Renal cortex interstitium (tissue), 15 donors: Measurements from ENCODE around the gene IFIT1. TPM values are rescaled to one million over a fixed set of nuclear protein-coding genes. Genes with fewer than 3 reads are reported as not detected.
A peak's percentile ranks its signal among the peaks of the same experiment; 100 is the strongest.
"Not testable (repeated sequence)": the region's sequence is repeated elsewhere in the genome, so short reads cannot be mapped to it uniquely, and the experiment has no call there.

ENCODE experiments used
- DNase-seq, 11 donors: peaks; one replicate each; pipeline ENCODE4 v3.0.0-alpha.2; 2013; ENCODE audit warnings: low read depth in 9 of 11, low spot score in 4 of 11; ENCODE audit errors: extremely low read depth in 1 of 11
- long read RNA-seq, 16 experiments: transcript quantifications; one replicate each; lab custom pipeline, GENCODE V29; 2026
- polyA plus RNA-seq, 3 donors: library from polyadenylated mRNA; unstranded; fragments of 120-200 nt; gene quantifications; one replicate each; pipeline ENCODE4 v1.2.1, GENCODE V29; 2013; ENCODE audit not compliant: insufficient read length in 3 of 3

The IFIT1 gene
- 10 to 100 TPM; 13.9 to 23.7 (median 21.4) TPM for polyA plus RNA-seq
- long read RNA-seq, donor 1, transcript IFIT1-201 (2 exons, 1,880 nt), result major isoform, 5 of 5 reads
- long read RNA-seq, donor 1, partial matches to known transcripts, result 0 of 5 reads
- long read RNA-seq, donor 1, other reads (novel, unspliced or antisense), result 0 of 5 reads
- long read RNA-seq, donor 2, transcript IFIT1-201 (2 exons, 1,880 nt), result major isoform, 6 of 6 reads
- long read RNA-seq, donor 2, partial matches to known transcripts, result 0 of 6 reads
- long read RNA-seq, donor 2, other reads (novel, unspliced or antisense), result 0 of 6 reads
- long read RNA-seq, donor 3, transcript IFIT1-201 (2 exons, 1,880 nt), result major isoform, 21 of 21 reads
- long read RNA-seq, donor 3, partial matches to known transcripts, result 0 of 21 reads
- long read RNA-seq, donor 3, other reads (novel, unspliced or antisense), result 0 of 21 reads
- long read RNA-seq, donor 4, partial matches to known transcripts, result 0 of 4 reads
- long read RNA-seq, donor 4, other reads (novel, unspliced or antisense), result 0 of 4 reads
- long read RNA-seq, donor 5, result 0 reads
- long read RNA-seq, donor 6, transcript IFIT1-201 (2 exons, 1,880 nt), result major isoform, 10 of 10 reads
- long read RNA-seq, donor 6, partial matches to known transcripts, result 0 of 10 reads
- long read RNA-seq, donor 6, other reads (novel, unspliced or antisense), result 0 of 10 reads
- long read RNA-seq, donor 7, transcript IFIT1-201 (2 exons, 1,880 nt), result major isoform, 7 of 14 reads
- long read RNA-seq, donor 7, partial matches to known transcripts, result 7 of 14 reads
- long read RNA-seq, donor 7, other reads (novel, unspliced or antisense), result 0 of 14 reads
- long read RNA-seq, donor 8, transcript IFIT1-201 (2 exons, 1,880 nt), result major isoform, 7 of 7 reads
- long read RNA-seq, donor 8, partial matches to known transcripts, result 0 of 7 reads
- long read RNA-seq, donor 8, other reads (novel, unspliced or antisense), result 0 of 7 reads
- long read RNA-seq, donor 9, transcript IFIT1-201 (2 exons, 1,880 nt), result major isoform, 9 of 9 reads
- long read RNA-seq, donor 9, partial matches to known transcripts, result 0 of 9 reads
- long read RNA-seq, donor 9, other reads (novel, unspliced or antisense), result 0 of 9 reads
- long read RNA-seq, donor 10, transcript IFIT1-201 (2 exons, 1,880 nt), result major isoform, 6 of 12 reads
- long read RNA-seq, donor 10, partial matches to known transcripts, result 6 of 12 reads
- long read RNA-seq, donor 10, other reads (novel, unspliced or antisense), result 0 of 12 reads
- long read RNA-seq, donor 11, transcript IFIT1-201 (2 exons, 1,880 nt), result major isoform, 7 of 12 reads
- long read RNA-seq, donor 11, partial matches to known transcripts, result 5 of 12 reads
- long read RNA-seq, donor 11, other reads (novel, unspliced or antisense), result 0 of 12 reads
- long read RNA-seq, donor 12, partial matches to known transcripts, result 7 of 10 reads
- long read RNA-seq, donor 12, other reads (novel, unspliced or antisense), result 0 of 10 reads
- long read RNA-seq, donor 13, result 0 reads
- long read RNA-seq, donor 14, transcript IFIT1-201 (2 exons, 1,880 nt), result major isoform, 6 of 6 reads
- long read RNA-seq, donor 14, partial matches to known transcripts, result 0 of 6 reads
- long read RNA-seq, donor 14, other reads (novel, unspliced or antisense), result 0 of 6 reads
- long read RNA-seq, donor 15, partial matches to known transcripts, result 0 of 3 reads
- long read RNA-seq, donor 15, other reads (novel, unspliced or antisense), result 0 of 3 reads
- long read RNA-seq, donor 16, transcript IFIT1-201 (2 exons, 1,880 nt), result major isoform, 18 of 25 reads
- long read RNA-seq, donor 16, partial matches to known transcripts, result 7 of 25 reads
- long read RNA-seq, donor 16, other reads (novel, unspliced or antisense), result 0 of 25 reads

GRCh38 chr10:89391907-89392756, at the start of gene IFIT1:
TSS of gene IFIT1 (plus strand) at chr10:89392623. CDS start at chr10:89392713, 90 bp downstream.
- peak in 10 of 11 donors; percentile 60 to 93 (median 78) for DNase-seq

- DNase-seq, result no peak
Measured at GRCh38 chr10:89343089-89343767, 49.2 kb upstream of the IFIT1 start.

GRCh38 chr10:89344156-89344555, 48.3 kb upstream of the IFIT1 start:
- no peak for DNase-seq

GRCh38 chr10:89345367-89346000, 46.9 kb upstream of the IFIT1 start:
- no peak for DNase-seq

GRCh38 chr10:89346405-89347254, 45.8 kb upstream of the IFIT1 start:
- no peak for DNase-seq

GRCh38 chr10:89347701-89348457, 44.5 kb upstream of the IFIT1 start:
- DNase-seq, result peak in 1 of 11 donors; percentile 54

GRCh38 chr10:89348481-89348880, 43.9 kb upstream of the IFIT1 start:
- no peak for DNase-seq

- no peak for DNase-seq
Measured at GRCh38 chr10:89348975-89349374, 43.4 kb upstream of the IFIT1 start.

GRCh38 chr10:89350631-89351315, 41.6 kb upstream of the IFIT1 start:
- DNase-seq, result not testable (repeated sequence)

- DNase-seq, result no peak
Measured at GRCh38 chr10:89351412-89351779, 41.0 kb upstream of the IFIT1 start.

GRCh38 chr10:89351780-89352597, 40.4 kb upstream of the IFIT1 start:
- DNase-seq, result peak in 6 of 11 donors; percentile 64 to 84 (median 76)

GRCh38 chr10:89352802-89353201, 39.6 kb upstream of the IFIT1 start:
- no peak for DNase-seq

GRCh38 chr10:89355394-89355931, 37.0 kb upstream of the IFIT1 start:
- DNase-seq, result no peak
